GM12878 (cell line): Measurements from ENCODE around the gene SP2. TPM values are rescaled to one million over a fixed set of nuclear protein-coding genes. Genes with fewer than 3 reads are reported as not detected.

Source experiments
- ATAC-seq: fragments of 200-7000 bp; cut with Tn5 transposase; 3 replicates; pipeline ENCODE4 v1.9.1; 2020; ENCODE audit warnings: mild to moderate bottlenecking, moderate library complexity
- BruUV-seq: library from RNA; stranded (reverse); fragments of 400-500 nt; replicated peaks from 2 replicates; lab custom pipeline; 2021; lab: Mats Ljungman, UMichigan
- CTCF ChIA-PET: fragments of 300-600 bp; sonication (Branson Sonifier 250); formaldehyde crosslinking; extraction: SDS; loops from one replicate; lab custom pipeline; 2021; ENCODE audit warnings: inconsistent platforms; lab: Yijun Ruan, JAX
- POLR2A ChIA-PET: fragments of 350-600 bp; formaldehyde crosslinking; extraction: SDS; loops from one replicate; lab custom pipeline; 2021; ENCODE audit warnings: inconsistent platforms; lab: Charles Lee
- RAD21 ChIA-PET: fragments of 300-600 bp; sonication (Branson Sonifier 250); formaldehyde crosslinking; loops from one replicate; lab custom pipeline; 2023; ENCODE audit warnings: antibody characterized with exemption; ENCODE audit not compliant: unreplicated experiment; lab: Charles Lee
- SMC1A ChIA-PET: fragments of 300-600 bp; sonication (Branson Sonifier 250); formaldehyde crosslinking; loops from one replicate; lab custom pipeline; 2023; ENCODE audit not compliant: unreplicated experiment, uncharacterized antibody; lab: Charles Lee
- DNase-seq: peaks from one replicate; pipeline ENCODE4 v3.0.0-alpha.2; 2011; ENCODE audit warnings: low read depth, low spot score
- FAIRE-seq: peaks from 3 replicates; lab custom pipeline; 2011; peaks lifted over from hg19 to GRCh38; lab: Jason Lieb, UNC
- H2AFZ ChIP-seq: 2 replicates; pipeline ENCODE4 v1.6.0; 2011; ENCODE audit warnings: low read depth, low read length, control low read depth; ENCODE audit not compliant: control insufficient read depth
- H3K27ac ChIP-seq: 2 replicates; pipeline ENCODE4 v1.5.1; 2011; ENCODE audit warnings: control low read depth; ENCODE audit not compliant: control insufficient read depth, insufficient read depth
- H3K27me3 ChIP-seq, 2 experiments: replicated peaks in 1 of 2; 2 replicates each; pipeline versions ENCODE4 v1.6.0 to v1.6.1; 2011; ENCODE audit warnings: low read length in 1 of 2; ENCODE audit not compliant: control insufficient read depth in 2 of 2, insufficient read depth in 2 of 2
- H3K36me3 ChIP-seq, 2 experiments: 2 replicates each; pipeline ENCODE4 v1.5.1; 2011; ENCODE audit warnings: low read length in 1 of 2; ENCODE audit not compliant: control insufficient read depth in 2 of 2, insufficient read depth in 2 of 2
- H3K4me1 ChIP-seq: 2 replicates; pipeline ENCODE4 v1.6.1; 2011; ENCODE audit warnings: mild to moderate bottlenecking, low read length, moderate library complexity, mixed read lengths; ENCODE audit not compliant: control insufficient read depth, insufficient read depth
- H3K4me2 ChIP-seq: 2 replicates; pipeline ENCODE4 v1.6.0; 2011; ENCODE audit warnings: control low read depth; ENCODE audit not compliant: control insufficient read depth, insufficient read depth
- H3K4me3 ChIP-seq: fragments of 200-600 bp; sonication (generic); 2 replicates; pipeline ENCODE4 v1.5.1; 2016
- H3K79me2 ChIP-seq: 2 replicates; pipeline ENCODE4 v1.6.0; 2011; ENCODE audit warnings: low read length; ENCODE audit not compliant: control insufficient read depth, insufficient read depth
- H3K9ac ChIP-seq: 2 replicates; pipeline ENCODE4 v1.8.0; 2011; ENCODE audit warnings: low read length, control low read depth, mixed read lengths; ENCODE audit not compliant: control insufficient read depth, insufficient read depth
- H3K9me3 ChIP-seq: replicated peaks from 3 replicates; pipeline ENCODE4 v1.5.1; 2011; ENCODE audit warnings: mild to moderate bottlenecking, low read length; ENCODE audit not compliant: control insufficient read depth, insufficient read depth
- H4K20me1 ChIP-seq: 2 replicates; pipeline ENCODE4 v1.6.0; 2011; ENCODE audit not compliant: control insufficient read depth, insufficient read depth
- ATF7 ChIP-seq: fragments of 450-650 bp; IDR thresholded peaks from 2 replicates; pipeline ENCODE4 v1.6.1; 2016; ENCODE audit warnings: low read depth, mild to moderate bottlenecking
- BRCA1 ChIP-seq: IDR thresholded peaks from 2 replicates; pipeline ENCODE4 v1.6.1; 2011; ENCODE audit warnings: low read depth, low read length, improper control_type of control experiment
- CREB1 ChIP-seq: IDR thresholded peaks from 2 replicates; pipeline ENCODE4 v1.6.1; 2012; ENCODE audit warnings: low read depth, mild to moderate bottlenecking, inconsistent platforms
- E2F8 ChIP-seq: fragments of 450-650 bp; IDR thresholded peaks from 2 replicates; pipeline ENCODE4 v1.6.1; 2018; ENCODE audit warnings: mild to moderate bottlenecking, low read depth, moderate library complexity; ENCODE audit not compliant: partially characterized antibody
- IKZF2 ChIP-seq, 2 experiments: fragments of 450-650 bp; IDR thresholded peaks; 2 replicates each; pipeline ENCODE4 v1.6.1; 2017; ENCODE audit warnings: mild to moderate bottlenecking in 2 of 2, moderate library complexity in 2 of 2
- JUNB ChIP-seq: IDR thresholded peaks from 2 replicates; pipeline ENCODE4 v1.6.1; 2016; ENCODE audit warnings: antibody characterized with exemption, mild to moderate bottlenecking
- JUND ChIP-seq: IDR thresholded peaks from 2 replicates; pipeline ENCODE4 v1.6.1; 2012; ENCODE audit warnings: low read depth, mild to moderate bottlenecking, low read length, improper control_type of control experiment, moderate library complexity
- KLF5 ChIP-seq: fragments of 450-650 bp; IDR thresholded peaks from 2 replicates; pipeline ENCODE4 v1.6.1; 2014; ENCODE audit warnings: mild to moderate bottlenecking; ENCODE audit not compliant: partially characterized antibody
- NFYB ChIP-seq: IDR thresholded peaks from 2 replicates; pipeline ENCODE4 v1.6.1; 2011; ENCODE audit warnings: low read depth, mild to moderate bottlenecking, low read length, improper control_type of control experiment, moderate library complexity; ENCODE audit not compliant: insufficient read depth
- PKNOX1 ChIP-seq: fragments of 450-650 bp; IDR thresholded peaks from 2 replicates; pipeline ENCODE4 v1.6.1; 2016; ENCODE audit warnings: mild to moderate bottlenecking
- ZBTB33 ChIP-seq: fragments of 450-650 bp; IDR thresholded peaks from 2 replicates; pipeline ENCODE4 v1.6.1; 2017; ENCODE audit warnings: mild to moderate bottlenecking
- ZSCAN29 ChIP-seq: fragments of 450-650 bp; IDR thresholded peaks from 2 replicates; pipeline ENCODE4 v1.6.1; 2017; ENCODE audit warnings: mild to moderate bottlenecking, moderate library complexity
- WGBS: methylation state at CpG from one replicate; pipeline ENCODE4 v1.1.6; 2016; ENCODE audit warnings: low lambda C conversion rate; ENCODE audit not compliant: insufficient replicate concordance, insufficient coverage; ENCODE audit errors: missing lambda C conversion rate; 5-methylcytosine and 5-hydroxymethylcytosine counted together
- in situ Hi-C: fragments of 300-500 bp; cut with MboI; formaldehyde crosslinking; loops from 9 replicates; pipeline ENCODE4 v1.14.3; 2018; ENCODE audit warnings: mixed read lengths
- intact Hi-C: fragments of 100-400 bp; cut with micrococcal nuclease; formaldehyde crosslinking; loops from one replicate; pipeline ENCODE4 v1.14.2; 2022; ENCODE audit not compliant: unreplicated experiment
- polyA plus RNA-seq, 11 experiments: library from polyadenylated mRNA; depleted of rRNA in 4 of 11; unstranded in 6 of 11; stranded (reverse) in 5 of 11; fragments of >200 nt; fragmentation: Nextera tagmentation in 4 of 11; fragmentation: Illumina TruSeq in 1 of 11; extraction: Ambion mirVana in 4 of 11; extraction: Trizol in 1 of 11; gene quantifications; 1 replicate in 1 of 11; 2 replicates in 10 of 11; pipeline versions ENCODE4 v1.2.1 to v1.2.3, GENCODE V29; 2011 to 2016; ENCODE audit warnings: inconsistent platforms in 2 of 11, missing spikeins in 2 of 11, low read depth in 1 of 11
- total RNA-seq, 4 experiments: library from RNA; depleted of rRNA in 3 of 4; stranded (reverse); fragments of >200 nt in 3 of 4; fragmentation: Illumina TruSeq in 1 of 4; extraction: Trizol in 1 of 4; gene quantifications; 2 replicates each; pipeline versions ENCODE4 v1.2.1 to v1.2.3, GENCODE V29; 2013 to 2021

The SP2 gene
- total and polyA plus RNA-seq, 10 of the 15 experiments (the other 5 are each of a cell fraction or from before 2014, with no cell fraction given): 1.2 to 19.1 (median 4.8) TPM

- FAIRE-seq: no peak
- RAD21 ChIA-PET: interaction anchor here (0.6 to 10.9 kb wide), 10 partner anchors 40 to 126 kb away, joined by 3 to 206 read pairs (median 5); partner anchors contain the start of genes CDK5RAP3, LRRC46, MRPL10 and SCRN2
- in situ Hi-C loops: loop anchor here (5.0 kb wide), 1 partner anchor 49 kb away; the partner anchor contains the start of gene SCRN2
These were observed 4.4 kb upstream of the SP2 start for GRCh38 chr17:47891545-47892088.

More at GRCh38 chr17:47891545-47892088, 4.4 kb upstream of the SP2 start:
- ChIA-PET POLR2A (interaction anchor here (1.1 to 1.7 kb wide), 5 partner anchors 49 to 79 kb away, joined by 4 to 9 read pairs (median 6); partner anchors contain the start of genes CDK5RAP3, PNPO and SCRN2), SMC1A (interaction anchor here (0.8 to 14.5 kb wide), 8 partner anchors 21 to 126 kb away, joined by 3 to 231 read pairs (median 6); partner anchors contain the start of genes CDK5RAP3, PNPO, SCRN2 and SP6)
- Histone ChIP-seq H3K27me3 (no peaks in the 10 kb centered on the region), H2AFZ (peak overlapping the region; percentile 7; the same call in 1 of the 2 replicates), H3K36me3 (no peaks in the 10 kb centered on the region; a peak in 1 of 4 replicates), H3K4me1 (peaks cover 12% of the 10 kb centered on the region), H3K4me3 (no peak overlapping the region)
- WGBS: 71% methylated on average over 4 of the region's 4 CpGs
- BruUV-seq: no TSS peak
- DNase-seq: no peak
- intact Hi-C loops: no loop called here
- TF ChIP-seq ZSCAN29 (no peak), E2F8 (no peak), ZBTB33 (no peak), IKZF2 (IDR thresholded peaks at IDR 0.05) (no peak), JUNB (no peak), PKNOX1 (peak; percentile 76), NFYB (no peak), CREB1 (no peak), KLF5 (no peak), ATF7 (0 out of 2 replicates have a peak, but pooled peaks have one; percentile 10), BRCA1 (no peak), JUND (no peak)
- TF ChIP-seq, all 136 proteins: peak for 2
- Histone ChIP-seq H3K27ac (no peak overlapping the region), H3K9me3 (no peaks in the 10 kb centered on the region), H4K20me1 (no peaks in the 10 kb centered on the region), H3K79me2 (peaks cover 7% of the 10 kb centered on the region), H3K4me2 (peak overlapping the region; percentile 30), H3K9ac (no peak overlapping the region)
- CTCF ChIA-PET: interaction anchor here (0.8 to 14.9 kb wide), 16 partner anchors 9 to 126 kb away, joined by 3 to 502 read pairs (median 4); partner anchors contain the start of genes CDK5RAP3, LRRC46, MRPL10 and SCRN2
- no peak for ATAC-seq
